ENCODE data around the gene HIVEP2. TPM values are rescaled to one million over a fixed set of nuclear protein-coding genes. Genes with fewer than 3 reads are reported as not detected.

HIVEP2 gene
- total and polyA plus RNA-seq, 10 donors = 2.5 to 41.3 (median 30.3) TPM

DNA sequence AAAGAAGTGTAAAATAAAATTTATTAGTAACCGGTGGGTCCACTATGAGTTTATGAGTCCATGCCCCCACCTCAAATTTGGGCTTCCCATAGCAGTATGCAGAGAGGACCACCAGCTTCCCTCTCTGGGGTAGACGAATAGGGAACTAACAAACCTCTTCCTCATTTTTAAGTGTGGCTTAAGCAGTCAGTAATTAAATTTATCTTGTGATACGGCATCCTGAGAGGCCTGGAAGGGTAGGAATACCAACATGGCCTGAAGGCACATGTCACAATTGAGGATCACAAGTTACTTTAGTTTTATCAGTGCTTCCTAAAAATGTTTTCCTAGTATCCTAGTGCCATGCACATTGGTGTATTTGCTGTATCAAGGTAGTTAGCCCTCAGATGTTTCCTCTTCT lies 239.9 kb downstream of the HIVEP2 start:
- no peak overlapping the region for H3K4me3 ChIP-seq
- 36 to 52% (median 44%) methylated on average over 3 of the region's 3 CpGs for WGBS, 5 donors
- no peaks in the 10 kb centered on the region for H3K36me3 ChIP-seq
- no peak for DNase-seq
- no peaks in the 10 kb centered on the region for H3K9me3 ChIP-seq
- TF ChIP-seq, protein P1, sequence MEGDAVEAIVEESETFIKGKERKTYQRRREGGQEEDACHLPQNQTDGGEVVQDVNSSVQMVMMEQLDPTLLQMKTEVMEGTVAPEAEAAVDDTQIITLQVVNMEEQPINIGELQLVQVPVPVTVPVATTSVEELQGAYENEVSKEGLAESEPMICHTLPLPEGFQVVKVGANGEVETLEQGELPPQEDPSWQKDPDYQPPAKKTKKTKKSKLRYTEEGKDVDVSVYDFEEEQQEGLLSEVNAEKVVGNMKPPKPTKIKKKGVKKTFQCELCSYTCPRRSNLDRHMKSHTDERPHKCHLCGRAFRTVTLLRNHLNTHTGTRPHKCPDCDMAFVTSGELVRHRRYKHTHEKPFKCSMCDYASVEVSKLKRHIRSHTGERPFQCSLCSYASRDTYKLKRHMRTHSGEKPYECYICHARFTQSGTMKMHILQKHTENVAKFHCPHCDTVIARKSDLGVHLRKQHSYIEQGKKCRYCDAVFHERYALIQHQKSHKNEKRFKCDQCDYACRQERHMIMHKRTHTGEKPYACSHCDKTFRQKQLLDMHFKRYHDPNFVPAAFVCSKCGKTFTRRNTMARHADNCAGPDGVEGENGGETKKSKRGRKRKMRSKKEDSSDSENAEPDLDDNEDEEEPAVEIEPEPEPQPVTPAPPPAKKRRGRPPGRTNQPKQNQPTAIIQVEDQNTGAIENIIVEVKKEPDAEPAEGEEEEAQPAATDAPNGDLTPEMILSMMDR (IDR thresholded peaks at IDR 0.05 in 8 of 11, conservative IDR thresholded peaks at IDR 0.05 in 3 of 11) = no peak
- TF ChIP-seq POLR2A (IDR thresholded peaks at IDR 0.05) (no peak), POLR2AphosphoS5 (IDR thresholded peaks at IDR 0.05) (no peak)
- H3K27me3 ChIP-seq (replicated peaks in 1 of 7) = no peaks in the 10 kb centered on the region
- H3K4me1 ChIP-seq = peaks cover 11 to 74% (median 39%) of the 10 kb centered on the region in 6 donors
- H3K27ac ChIP-seq = peak overlapping the region in 3 of 8 donors; percentile 45 to 59 (median 47)
- intact Hi-C loops (cut with DNase I; ENCODE audit: low total_unique reads) = no loop called here

DNA sequence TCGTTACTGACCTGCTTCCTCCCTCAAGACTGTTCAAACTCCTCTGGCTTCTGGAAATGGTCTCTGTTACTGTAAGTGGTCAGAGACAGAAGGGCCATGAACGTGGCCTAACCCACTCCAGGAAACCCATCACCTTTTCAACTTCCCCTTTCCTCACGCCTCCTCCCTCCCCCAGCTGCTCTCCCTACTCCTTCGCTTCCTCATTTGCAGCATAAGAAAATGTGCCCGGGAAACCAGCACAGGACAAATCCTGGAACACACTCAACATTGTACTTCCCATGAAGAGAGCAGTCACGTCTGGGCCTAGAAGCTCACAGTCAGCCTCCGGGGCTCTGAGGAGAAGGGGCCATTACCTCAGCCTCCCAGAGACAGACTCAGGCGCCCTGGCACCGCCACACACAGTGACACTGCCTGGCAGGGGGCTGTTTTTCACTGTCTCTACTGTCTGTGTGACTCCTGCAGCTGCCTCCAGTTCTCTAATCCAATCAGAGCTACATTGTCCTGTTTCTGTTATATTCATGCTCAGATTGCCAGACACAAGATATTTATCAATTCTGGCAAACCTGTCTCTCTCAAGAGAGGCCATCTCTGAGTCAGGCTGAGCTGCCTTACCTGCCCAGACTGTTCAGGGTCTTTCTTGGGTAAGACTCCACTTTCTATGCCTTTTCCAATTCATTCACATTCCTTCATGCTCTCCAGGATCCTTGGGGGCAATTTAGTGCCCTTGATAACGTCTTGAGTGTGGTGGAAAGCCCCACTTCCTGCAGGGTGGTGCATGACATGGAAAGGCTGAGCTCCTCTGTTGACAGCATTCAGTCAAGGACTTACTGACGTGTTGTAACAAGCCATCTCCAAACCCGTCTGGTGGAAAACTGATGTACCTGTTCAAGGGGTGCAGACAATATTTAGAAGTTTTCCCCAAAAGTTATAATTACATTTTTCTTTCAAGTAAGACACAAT lies 242.2 kb downstream of the HIVEP2 start:
- H3K27me3 ChIP-seq (replicated peaks in 1 of 7) = no peaks in the 10 kb centered on the region
- peak overlapping the region; percentile 15 to 83 (median 72) for H3K27ac ChIP-seq
- 22 to 36% (median 31%) methylated on average over 12 of the region's 12 CpGs for WGBS, 5 donors
- H3K36me3 ChIP-seq = no peaks in the 10 kb centered on the region
- DNase-seq = peak; percentile 83
- H3K4me1 ChIP-seq = peaks cover 11 to 85% (median 42%) of the 10 kb centered on the region in 6 donors
- H3K4me3 ChIP-seq = no peak overlapping the region
- H3K9me3 ChIP-seq = no peaks in the 10 kb centered on the region
- intact Hi-C loops (cut with DNase I; ENCODE audit: low total_unique reads) = no loop called here
- TF ChIP-seq POLR2AphosphoS5 (IDR thresholded peaks at IDR 0.05) (peak; percentile 22 to 79 (median 40)), POLR2A (IDR thresholded peaks at IDR 0.05) (no peak)

Other genes with a start within 250 kb of the HIVEP2 start
- 10 to 100 TPM; 22.1 to 38.0 (median 34.0) TPM for gene AIG1, start 115.7 kb upstream of the HIVEP2 start, total RNA-seq
- 10 to 100 TPM; 14.3 to 15.3 (median 15.2) TPM for gene AIG1, start 115.7 kb upstream of the HIVEP2 start, polyA plus RNA-seq